Osteoblast (primary cell): ENCODE data around the gene MRC2. TPM values are rescaled to one million over a fixed set of nuclear protein-coding genes. Genes with fewer than 3 reads are reported as not detected.

ENCODE experiments used
- DNase-seq: peaks from one replicate; pipeline ENCODE4 v3.0.0; 2011; ENCODE audit warnings: low spot score, mixed read lengths; ENCODE audit not compliant: insufficient read length; ENCODE audit errors: missing footprints
- H2AFZ ChIP-seq: 2 replicates; pipeline ENCODE4 v1.6.0; 2011; ENCODE audit warnings: mild to moderate bottlenecking, low read length
- H3K27ac ChIP-seq: 2 replicates; pipeline ENCODE4 v1.5.1; 2011; ENCODE audit warnings: mild to moderate bottlenecking, low read depth, low read length, moderate library complexity
- H3K27me3 ChIP-seq: 2 replicates; pipeline ENCODE4 v1.6.0; 2012; ENCODE audit warnings: mild to moderate bottlenecking, control low read depth, inconsistent platforms, low read length, moderate library complexity; ENCODE audit not compliant: insufficient read depth
- H3K36me3 ChIP-seq: 2 replicates; pipeline ENCODE4 v1.5.1; 2011; ENCODE audit warnings: mild to moderate bottlenecking, low read length, control low read depth, moderate library complexity; ENCODE audit not compliant: insufficient read depth
- H3K4me1 ChIP-seq: 2 replicates; pipeline ENCODE4 v1.5.1; 2011; ENCODE audit warnings: mild to moderate bottlenecking, low read length, control low read depth, moderate library complexity; ENCODE audit not compliant: insufficient read depth
- H3K4me2 ChIP-seq: 2 replicates; pipeline ENCODE4 v1.6.0; 2011; ENCODE audit warnings: mild to moderate bottlenecking, low read length; ENCODE audit not compliant: insufficient read depth
- H3K4me3 ChIP-seq: fragments of 200-600 bp; sonication (generic); 3 replicates; pipeline ENCODE4 v1.5.1; 2012; ENCODE audit warnings: mild to moderate bottlenecking, low read length, inconsistent platforms; ENCODE audit not compliant: insufficient read depth
- H3K79me2 ChIP-seq: 2 replicates; pipeline ENCODE4 v1.6.0; 2012; ENCODE audit warnings: mild to moderate bottlenecking, low read length, control low read depth, inconsistent platforms; ENCODE audit not compliant: insufficient read depth
- H3K9me3 ChIP-seq: 2 replicates; pipeline ENCODE4 v1.5.1; 2011; ENCODE audit warnings: low read depth, low read length, control low read depth
- H4K20me1 ChIP-seq: 2 replicates; pipeline ENCODE4 v1.6.0; 2012; ENCODE audit warnings: mild to moderate bottlenecking, low read length, control low read depth; ENCODE audit not compliant: insufficient read depth
- CTCF ChIP-seq: IDR thresholded peaks from 2 replicates; pipeline ENCODE4 v1.5.1; 2011; ENCODE audit warnings: mild to moderate bottlenecking, low read depth, low read length, moderate library complexity; ENCODE audit errors: extremely low read depth
- total RNA-seq: library from RNA; depleted of rRNA; stranded (reverse); fragments of >200 nt; gene quantifications from 2 replicates; pipeline ENCODE4 v1.2.3, GENCODE V29; 2012

MRC2 gene
- total RNA-seq, 1 donor = 552 TPM

GRCh38 chr17:62675260-62675659, 47.8 kb downstream of the MRC2 start:
- H3K27ac ChIP-seq = peak overlapping the region; percentile 37
- H4K20me1 ChIP-seq = peaks cover 27% of the 10 kb centered on the region
- H3K4me1 ChIP-seq = peaks cover 6% of the 10 kb centered on the region
- no peaks in the 10 kb centered on the region for H3K9me3 ChIP-seq
- DNase-seq = peak; percentile 93
- H3K4me3 ChIP-seq = no peak overlapping the region
- no peaks in the 10 kb centered on the region for H3K27me3 ChIP-seq
- peaks cover 90% of the 10 kb centered on the region for H3K36me3 ChIP-seq
- H2AFZ ChIP-seq = no peak overlapping the region
- H3K79me2 ChIP-seq = peaks cover 29% of the 10 kb centered on the region
- TF ChIP-seq CTCF = no peak
- no peak overlapping the region for H3K4me2 ChIP-seq

- H3K27me3 ChIP-seq = no peaks in the 10 kb centered on the region
- no peak overlapping the region for H3K4me3 ChIP-seq
- no peak overlapping the region for H3K4me2 ChIP-seq
- no peaks in the 10 kb centered on the region for H3K9me3 ChIP-seq
- DNase-seq = peak; percentile 66
- peaks cover 25% of the 10 kb centered on the region for H3K79me2 ChIP-seq
- TF ChIP-seq CTCF = no peak
- H3K4me1 ChIP-seq = peaks cover 6% of the 10 kb centered on the region
- H3K36me3 ChIP-seq = peaks cover 90% of the 10 kb centered on the region
- no peak overlapping the region for H2AFZ ChIP-seq
- H4K20me1 ChIP-seq = peaks cover 22% of the 10 kb centered on the region
- H3K27ac ChIP-seq = peak overlapping the region; percentile 37
Measured at GRCh38 chr17:62675701-62676100, 48.2 kb downstream of the MRC2 start.

GRCh38 chr17:62676231-62676943, 48.9 kb downstream of the MRC2 start:
- H3K4me1 ChIP-seq = peaks cover 6% of the 10 kb centered on the region
- H3K9me3 ChIP-seq = no peaks in the 10 kb centered on the region
- TF ChIP-seq CTCF = no peak
- H4K20me1 ChIP-seq = peaks cover 16% of the 10 kb centered on the region
- peak; percentile 58 for DNase-seq
- peaks cover 20% of the 10 kb centered on the region for H3K79me2 ChIP-seq
- H3K27ac ChIP-seq = no peak overlapping the region
- peaks cover 90% of the 10 kb centered on the region for H3K36me3 ChIP-seq
- H3K4me2 ChIP-seq = no peak overlapping the region
- no peaks in the 10 kb centered on the region for H3K27me3 ChIP-seq
- H2AFZ ChIP-seq = no peak overlapping the region
- H3K4me3 ChIP-seq = no peak overlapping the region

- no peaks in the 10 kb centered on the region for H3K27me3 ChIP-seq
- H3K27ac ChIP-seq = no peak overlapping the region
- peaks cover 6% of the 10 kb centered on the region for H3K4me1 ChIP-seq
- H3K4me2 ChIP-seq = no peak overlapping the region
- H4K20me1 ChIP-seq = peaks cover 9% of the 10 kb centered on the region
- peaks cover 91% of the 10 kb centered on the region for H3K36me3 ChIP-seq
- DNase-seq = peak; percentile 82
- H3K79me2 ChIP-seq = peaks cover 13% of the 10 kb centered on the region
- no peak overlapping the region for H3K4me3 ChIP-seq
- H3K9me3 ChIP-seq = no peaks in the 10 kb centered on the region
- no peak for TF ChIP-seq CTCF
- H2AFZ ChIP-seq = no peak overlapping the region
Measured at GRCh38 chr17:62676952-62677596, 49.6 kb downstream of the MRC2 start.
